Measurements from ENCODE around the gene GLP2R.

Gene GLP2R

DNA sequence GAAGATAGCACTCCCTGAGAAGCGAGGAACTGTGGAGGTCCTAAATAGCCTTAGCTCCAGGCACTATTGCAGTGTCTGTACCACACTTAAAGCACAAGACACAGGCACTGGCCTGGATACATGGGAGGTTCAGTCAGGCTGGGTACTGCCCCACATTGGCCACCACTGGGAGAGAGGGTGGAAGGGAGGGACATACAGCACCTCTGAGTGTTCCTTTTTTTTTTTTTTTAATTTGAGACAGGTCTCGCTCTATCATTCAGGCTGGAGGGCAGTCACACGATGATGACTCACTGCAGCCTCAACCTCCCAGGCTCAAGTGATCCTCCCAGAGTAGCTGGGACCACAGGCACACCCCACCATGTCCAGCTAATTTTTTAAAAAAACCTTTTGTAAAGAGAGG is 5.3 kb upstream of the GLP2R start:
- H3K4me3 ChIP-seq (replicated peaks in 1 of 2; ENCODE audit: low read depth in 2 of 2, low read length in 2 of 2) = no peak overlapping the region
- TF ChIP-seq, protein P1, sequence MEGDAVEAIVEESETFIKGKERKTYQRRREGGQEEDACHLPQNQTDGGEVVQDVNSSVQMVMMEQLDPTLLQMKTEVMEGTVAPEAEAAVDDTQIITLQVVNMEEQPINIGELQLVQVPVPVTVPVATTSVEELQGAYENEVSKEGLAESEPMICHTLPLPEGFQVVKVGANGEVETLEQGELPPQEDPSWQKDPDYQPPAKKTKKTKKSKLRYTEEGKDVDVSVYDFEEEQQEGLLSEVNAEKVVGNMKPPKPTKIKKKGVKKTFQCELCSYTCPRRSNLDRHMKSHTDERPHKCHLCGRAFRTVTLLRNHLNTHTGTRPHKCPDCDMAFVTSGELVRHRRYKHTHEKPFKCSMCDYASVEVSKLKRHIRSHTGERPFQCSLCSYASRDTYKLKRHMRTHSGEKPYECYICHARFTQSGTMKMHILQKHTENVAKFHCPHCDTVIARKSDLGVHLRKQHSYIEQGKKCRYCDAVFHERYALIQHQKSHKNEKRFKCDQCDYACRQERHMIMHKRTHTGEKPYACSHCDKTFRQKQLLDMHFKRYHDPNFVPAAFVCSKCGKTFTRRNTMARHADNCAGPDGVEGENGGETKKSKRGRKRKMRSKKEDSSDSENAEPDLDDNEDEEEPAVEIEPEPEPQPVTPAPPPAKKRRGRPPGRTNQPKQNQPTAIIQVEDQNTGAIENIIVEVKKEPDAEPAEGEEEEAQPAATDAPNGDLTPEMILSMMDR (IDR thresholded peaks at IDR 0.05; ENCODE audit: low read depth, low read length) = no peak
- no peak for DNase-seq (ENCODE audit: low read depth in 2 of 2)

DNA sequence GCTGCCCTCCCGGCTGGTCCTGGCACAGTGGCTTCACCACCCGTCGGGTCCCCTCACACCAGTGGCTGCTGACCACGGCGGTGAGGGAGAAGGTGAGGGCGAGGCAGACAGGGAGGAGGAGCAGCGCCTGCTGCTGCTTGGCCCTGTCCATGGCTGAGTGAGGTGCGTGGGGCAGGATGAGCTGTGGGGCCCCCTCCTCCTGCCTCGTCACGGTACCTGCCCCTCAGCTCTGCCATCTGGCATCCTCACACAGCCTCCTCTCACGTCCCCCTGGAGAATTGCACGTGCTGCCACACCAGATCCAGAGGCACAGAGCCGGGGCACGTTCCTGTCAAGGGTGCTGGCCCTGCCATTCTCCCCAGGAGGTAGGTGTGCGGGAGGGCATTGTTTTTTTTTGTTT is 3.8 kb upstream of the GLP2R start, which contains the start of gene GSG1L2:
GSG1L2 (minus strand) TSS at position 159 of the 400 bp plus-strand sequence; CDS start at position 151, 8 bp downstream.
- no peak within 1 kb of the TSS for H3K4me3 ChIP-seq (replicated peaks in 1 of 2; ENCODE audit: low read depth in 2 of 2, low read length in 2 of 2)
- DNase-seq (ENCODE audit: low read depth in 2 of 2) = no peak
- TF ChIP-seq, protein P1 (IDR thresholded peaks at IDR 0.05; ENCODE audit: low read depth, low read length) = no peak

DNA sequence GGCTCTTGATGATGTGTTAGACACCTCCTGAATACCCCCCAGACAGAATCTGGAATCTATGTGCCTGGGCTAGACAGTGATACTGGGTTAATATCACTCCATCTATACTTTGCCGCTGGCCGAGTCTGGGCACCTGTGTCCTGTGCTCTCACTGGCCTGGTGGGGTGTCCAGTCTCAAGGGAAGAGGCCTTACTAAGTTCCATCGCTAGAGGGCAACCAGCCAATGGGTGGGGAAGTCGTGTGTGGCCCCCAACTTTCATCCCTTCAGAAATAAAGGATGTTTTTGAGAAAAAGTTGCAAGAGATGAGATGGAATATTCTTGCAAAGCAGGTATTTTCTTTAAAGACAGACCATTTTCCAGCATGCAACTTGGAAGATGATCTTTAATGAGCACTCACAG is 1.6 kb upstream of the GLP2R start:
- no peak for DNase-seq (ENCODE audit: low read depth in 2 of 2)
- TF ChIP-seq, protein P1 (IDR thresholded peaks at IDR 0.05; ENCODE audit: low read depth, low read length) = no peak
- H3K4me3 ChIP-seq (replicated peaks in 1 of 2; ENCODE audit: low read depth in 2 of 2, low read length in 2 of 2) = no peak overlapping the region

DNA sequence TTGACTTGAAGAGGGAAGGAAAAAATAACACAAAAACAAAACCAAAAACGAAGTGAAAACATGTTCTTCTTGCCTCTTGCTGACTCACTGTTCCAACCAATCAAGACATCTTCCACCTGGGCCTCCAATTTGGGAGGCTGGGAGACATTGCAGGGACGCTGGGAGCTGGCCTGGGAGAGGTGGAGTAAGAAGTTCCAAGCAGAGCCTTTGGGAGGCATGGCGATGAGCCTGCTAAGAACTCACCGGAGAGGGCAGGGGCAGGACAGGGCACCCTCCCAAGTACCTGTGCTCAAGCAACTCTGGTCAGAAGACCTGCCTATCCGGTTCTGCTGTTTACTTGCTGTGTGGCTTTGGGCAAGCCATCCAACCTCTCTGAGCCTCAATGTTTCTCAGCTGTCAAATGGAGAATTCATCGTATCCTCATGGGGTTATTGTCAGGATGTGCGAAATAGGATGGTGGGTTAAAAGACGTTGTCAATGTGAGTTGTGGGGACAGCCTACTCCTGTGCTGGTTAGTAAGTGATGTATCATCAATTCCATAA is 856 bp upstream of the GLP2R start:
- DNase-seq (ENCODE audit: low read depth in 2 of 2) = no peak
- TF ChIP-seq, protein P1 (IDR thresholded peaks at IDR 0.05; ENCODE audit: low read depth, low read length) = no peak
- H3K4me3 ChIP-seq (replicated peaks in 1 of 2; ENCODE audit: low read depth in 2 of 2, low read length in 2 of 2) = no peak overlapping the region

DNA sequence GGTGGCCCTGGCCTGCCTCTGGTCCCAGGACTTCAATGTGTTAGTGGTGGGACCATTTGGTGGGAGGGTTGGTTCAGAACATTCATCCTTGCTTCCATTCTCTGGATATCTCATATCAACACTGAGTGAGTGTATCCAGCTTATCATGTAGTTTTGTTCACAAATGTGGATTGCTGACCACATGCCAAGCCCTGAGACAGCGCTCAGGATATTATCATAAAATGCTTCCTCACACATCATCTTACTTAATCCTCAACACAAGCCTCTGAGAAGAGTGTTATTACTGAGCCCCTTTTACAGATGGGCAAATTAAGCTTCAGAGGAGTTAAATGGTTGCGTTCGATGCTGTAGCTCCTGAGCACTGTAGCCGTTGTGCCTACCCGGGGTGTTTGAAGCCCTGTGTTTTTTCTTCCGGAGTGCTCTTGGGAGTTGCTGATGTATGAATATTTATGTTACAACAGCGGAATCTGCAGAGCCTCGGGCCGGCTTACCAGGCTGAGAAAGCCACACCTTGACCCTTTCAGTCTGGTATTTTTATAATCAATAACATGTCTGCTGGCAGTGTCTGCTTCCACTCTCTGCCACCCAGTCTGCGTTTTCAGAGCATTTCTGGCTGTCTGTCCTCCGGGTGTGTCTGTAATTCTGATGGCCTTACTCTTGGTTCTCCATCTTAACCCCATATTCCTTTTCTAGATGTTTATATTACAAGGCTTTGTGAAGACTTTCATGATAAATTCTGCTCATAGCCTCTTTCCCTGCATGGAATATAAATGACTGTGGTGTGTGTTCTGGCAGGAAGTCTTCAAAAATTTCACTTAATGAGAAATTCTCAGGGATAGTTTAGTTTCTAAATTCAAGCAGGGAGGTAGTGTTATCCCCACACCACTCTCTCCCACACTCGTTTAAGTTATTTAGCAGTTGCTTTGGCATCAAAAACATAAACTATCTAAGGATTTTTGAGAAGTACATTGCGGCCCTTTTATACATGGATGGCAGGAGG is 2.9 kb downstream of the GLP2R start:
- TF ChIP-seq, protein P1 (IDR thresholded peaks at IDR 0.05; ENCODE audit: low read depth, low read length) = no peak

DNA sequence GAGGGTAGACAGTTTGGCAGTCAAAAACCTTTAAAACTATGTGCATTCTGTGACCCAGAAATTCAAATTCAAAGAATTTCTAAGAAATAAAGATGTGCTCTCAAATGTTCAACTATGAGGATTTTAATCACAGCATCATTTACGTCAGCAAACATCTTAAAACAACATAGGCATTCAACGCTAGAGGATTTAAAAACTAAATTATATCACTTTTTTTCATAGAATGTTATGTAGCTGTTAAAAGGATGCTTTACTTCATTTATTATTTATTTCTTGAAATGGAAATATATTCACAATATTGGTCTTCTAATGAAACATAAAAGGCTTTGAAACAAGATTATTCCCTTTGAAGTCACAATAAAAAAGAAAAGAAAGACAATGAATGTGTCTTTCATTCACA is 3.6 kb downstream of the GLP2R start:
- TF ChIP-seq, protein P1 (IDR thresholded peaks at IDR 0.05; ENCODE audit: low read depth, low read length) = no peak
- H3K4me3 ChIP-seq (replicated peaks in 1 of 2; ENCODE audit: low read depth in 2 of 2, low read length in 2 of 2) = no peak overlapping the region
- DNase-seq (ENCODE audit: low read depth in 2 of 2) = no peak

More for the DNA sequence above, 2.9 kb downstream of the GLP2R start:
- H3K4me3 ChIP-seq (replicated peaks in 1 of 2; ENCODE audit: low read depth in 2 of 2, low read length in 2 of 2) = no peak overlapping the region
- peak in 1 of 2 donors; percentile 40 for DNase-seq (ENCODE audit: low read depth in 2 of 2)
